ENCODE data around the gene PDE6D.

The PDE6D gene

GRCh38 chr2:231706731-231707624 lies 74.1 kb downstream of the PDE6D start:
- peak; percentile 94 to 99 for DNase-seq

GRCh38 chr2:231704017-231704416 lies 77.1 kb downstream of the PDE6D start:
- no peak for DNase-seq

GRCh38 chr2:231701456-231702373 lies 79.4 kb downstream of the PDE6D start:
- no peak for DNase-seq

GRCh38 chr2:231699006-231699405 lies 82.1 kb downstream of the PDE6D start:
- no peak for DNase-seq

- no peak for DNase-seq
Measured at GRCh38 chr2:231696004-231696367, 85.1 kb downstream of the PDE6D start.

GRCh38 chr2:231693956-231694355 lies 87.1 kb downstream of the PDE6D start:
- no peak for DNase-seq

GRCh38 chr2:231692847-231693246 lies 88.2 kb downstream of the PDE6D start:
- DNase-seq: no peak

- no peak for DNase-seq
Measured at GRCh38 chr2:231691251-231691772, 89.8 kb downstream of the PDE6D start.

- no peak for DNase-seq
Measured at GRCh38 chr2:231689124-231689893, 91.8 kb downstream of the PDE6D start.

GRCh38 chr2:231688719-231689118 lies 92.4 kb downstream of the PDE6D start:
- DNase-seq: no peak

- no peak for DNase-seq
Measured at GRCh38 chr2:231687961-231688360, 93.1 kb downstream of the PDE6D start.

- peak; percentile 52 to 73 for DNase-seq
Measured at GRCh38 chr2:231687133-231687852, 93.8 kb downstream of the PDE6D start.

- DNase-seq: no peak
Measured at GRCh38 chr2:231686192-231687100, 94.6 kb downstream of the PDE6D start.

GRCh38 chr2:231685349-231686191 lies 95.5 kb downstream of the PDE6D start:
- DNase-seq: no peak

- DNase-seq: no peak
Measured at GRCh38 chr2:231684314-231685223, 96.5 kb downstream of the PDE6D start.

GRCh38 chr2:231683292-231684235 lies 97.5 kb downstream of the PDE6D start:
- no peak for DNase-seq

- DNase-seq: no peak
Measured at GRCh38 chr2:231682603-231683291, 98.3 kb downstream of the PDE6D start.

Measured in NCI-H1930 (cell line).